ENCODE results near the gene PTPRK. TPM values are rescaled to one million over a fixed set of nuclear protein-coding genes. Genes with fewer than 3 reads are reported as not detected.
A peak's percentile ranks its signal among the peaks of the same experiment; 100 is the strongest.

Gene PTPRK
- total and polyA plus RNA-seq, 2 experiments from 2014 or later = 26.9 to 56.4 TPM

DNA sequence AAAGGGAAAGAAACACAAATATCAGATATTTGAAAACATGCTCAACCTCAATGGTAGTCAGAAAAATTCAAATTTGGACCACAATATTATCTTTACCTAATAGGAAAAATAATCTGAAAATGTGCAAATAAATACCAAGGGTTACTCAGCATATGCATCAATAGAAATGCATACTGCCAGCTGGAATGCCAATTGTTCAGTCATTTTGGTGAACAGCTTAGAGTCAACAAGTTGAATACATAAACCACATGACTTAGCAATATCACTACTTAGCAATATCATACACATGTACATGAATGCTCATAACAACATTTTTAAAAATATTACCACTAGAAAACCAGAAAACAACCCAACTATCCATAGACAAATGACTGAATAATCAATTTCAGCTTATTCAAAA lies 212.7 kb downstream of the PTPRK start:
- 0 out of 2 replicates have a peak overlapping the region, but pooled peaks have one; percentile 16 for H3K27ac Mint-ChIP-seq
- no peaks in the 10 kb centered on the region for H4K20me1 ChIP-seq (replicated peaks; ENCODE audit: insufficient read depth)
- no peak for TF ChIP-seq EZH2 (IDR thresholded peaks at IDR 0.05; ENCODE audit: low read depth, unreplicated experiment)
- no peak for TF ChIP-seq NANOG (IDR thresholded peaks at IDR 0.05; ENCODE audit: borderline replicate concordance)
- TF ChIP-seq, protein P1, sequence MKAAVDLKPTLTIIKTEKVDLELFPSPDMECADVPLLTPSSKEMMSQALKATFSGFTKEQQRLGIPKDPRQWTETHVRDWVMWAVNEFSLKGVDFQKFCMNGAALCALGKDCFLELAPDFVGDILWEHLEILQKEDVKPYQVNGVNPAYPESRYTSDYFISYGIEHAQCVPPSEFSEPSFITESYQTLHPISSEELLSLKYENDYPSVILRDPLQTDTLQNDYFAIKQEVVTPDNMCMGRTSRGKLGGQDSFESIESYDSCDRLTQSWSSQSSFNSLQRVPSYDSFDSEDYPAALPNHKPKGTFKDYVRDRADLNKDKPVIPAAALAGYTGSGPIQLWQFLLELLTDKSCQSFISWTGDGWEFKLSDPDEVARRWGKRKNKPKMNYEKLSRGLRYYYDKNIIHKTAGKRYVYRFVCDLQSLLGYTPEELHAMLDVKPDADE (IDR thresholded peaks at IDR 0.05) = no peak
- TF ChIP-seq ZNF114 (CRISPR knock-in tag; IDR thresholded peaks at IDR 0.05) = no peak
- TF ChIP-seq, protein P2, sequence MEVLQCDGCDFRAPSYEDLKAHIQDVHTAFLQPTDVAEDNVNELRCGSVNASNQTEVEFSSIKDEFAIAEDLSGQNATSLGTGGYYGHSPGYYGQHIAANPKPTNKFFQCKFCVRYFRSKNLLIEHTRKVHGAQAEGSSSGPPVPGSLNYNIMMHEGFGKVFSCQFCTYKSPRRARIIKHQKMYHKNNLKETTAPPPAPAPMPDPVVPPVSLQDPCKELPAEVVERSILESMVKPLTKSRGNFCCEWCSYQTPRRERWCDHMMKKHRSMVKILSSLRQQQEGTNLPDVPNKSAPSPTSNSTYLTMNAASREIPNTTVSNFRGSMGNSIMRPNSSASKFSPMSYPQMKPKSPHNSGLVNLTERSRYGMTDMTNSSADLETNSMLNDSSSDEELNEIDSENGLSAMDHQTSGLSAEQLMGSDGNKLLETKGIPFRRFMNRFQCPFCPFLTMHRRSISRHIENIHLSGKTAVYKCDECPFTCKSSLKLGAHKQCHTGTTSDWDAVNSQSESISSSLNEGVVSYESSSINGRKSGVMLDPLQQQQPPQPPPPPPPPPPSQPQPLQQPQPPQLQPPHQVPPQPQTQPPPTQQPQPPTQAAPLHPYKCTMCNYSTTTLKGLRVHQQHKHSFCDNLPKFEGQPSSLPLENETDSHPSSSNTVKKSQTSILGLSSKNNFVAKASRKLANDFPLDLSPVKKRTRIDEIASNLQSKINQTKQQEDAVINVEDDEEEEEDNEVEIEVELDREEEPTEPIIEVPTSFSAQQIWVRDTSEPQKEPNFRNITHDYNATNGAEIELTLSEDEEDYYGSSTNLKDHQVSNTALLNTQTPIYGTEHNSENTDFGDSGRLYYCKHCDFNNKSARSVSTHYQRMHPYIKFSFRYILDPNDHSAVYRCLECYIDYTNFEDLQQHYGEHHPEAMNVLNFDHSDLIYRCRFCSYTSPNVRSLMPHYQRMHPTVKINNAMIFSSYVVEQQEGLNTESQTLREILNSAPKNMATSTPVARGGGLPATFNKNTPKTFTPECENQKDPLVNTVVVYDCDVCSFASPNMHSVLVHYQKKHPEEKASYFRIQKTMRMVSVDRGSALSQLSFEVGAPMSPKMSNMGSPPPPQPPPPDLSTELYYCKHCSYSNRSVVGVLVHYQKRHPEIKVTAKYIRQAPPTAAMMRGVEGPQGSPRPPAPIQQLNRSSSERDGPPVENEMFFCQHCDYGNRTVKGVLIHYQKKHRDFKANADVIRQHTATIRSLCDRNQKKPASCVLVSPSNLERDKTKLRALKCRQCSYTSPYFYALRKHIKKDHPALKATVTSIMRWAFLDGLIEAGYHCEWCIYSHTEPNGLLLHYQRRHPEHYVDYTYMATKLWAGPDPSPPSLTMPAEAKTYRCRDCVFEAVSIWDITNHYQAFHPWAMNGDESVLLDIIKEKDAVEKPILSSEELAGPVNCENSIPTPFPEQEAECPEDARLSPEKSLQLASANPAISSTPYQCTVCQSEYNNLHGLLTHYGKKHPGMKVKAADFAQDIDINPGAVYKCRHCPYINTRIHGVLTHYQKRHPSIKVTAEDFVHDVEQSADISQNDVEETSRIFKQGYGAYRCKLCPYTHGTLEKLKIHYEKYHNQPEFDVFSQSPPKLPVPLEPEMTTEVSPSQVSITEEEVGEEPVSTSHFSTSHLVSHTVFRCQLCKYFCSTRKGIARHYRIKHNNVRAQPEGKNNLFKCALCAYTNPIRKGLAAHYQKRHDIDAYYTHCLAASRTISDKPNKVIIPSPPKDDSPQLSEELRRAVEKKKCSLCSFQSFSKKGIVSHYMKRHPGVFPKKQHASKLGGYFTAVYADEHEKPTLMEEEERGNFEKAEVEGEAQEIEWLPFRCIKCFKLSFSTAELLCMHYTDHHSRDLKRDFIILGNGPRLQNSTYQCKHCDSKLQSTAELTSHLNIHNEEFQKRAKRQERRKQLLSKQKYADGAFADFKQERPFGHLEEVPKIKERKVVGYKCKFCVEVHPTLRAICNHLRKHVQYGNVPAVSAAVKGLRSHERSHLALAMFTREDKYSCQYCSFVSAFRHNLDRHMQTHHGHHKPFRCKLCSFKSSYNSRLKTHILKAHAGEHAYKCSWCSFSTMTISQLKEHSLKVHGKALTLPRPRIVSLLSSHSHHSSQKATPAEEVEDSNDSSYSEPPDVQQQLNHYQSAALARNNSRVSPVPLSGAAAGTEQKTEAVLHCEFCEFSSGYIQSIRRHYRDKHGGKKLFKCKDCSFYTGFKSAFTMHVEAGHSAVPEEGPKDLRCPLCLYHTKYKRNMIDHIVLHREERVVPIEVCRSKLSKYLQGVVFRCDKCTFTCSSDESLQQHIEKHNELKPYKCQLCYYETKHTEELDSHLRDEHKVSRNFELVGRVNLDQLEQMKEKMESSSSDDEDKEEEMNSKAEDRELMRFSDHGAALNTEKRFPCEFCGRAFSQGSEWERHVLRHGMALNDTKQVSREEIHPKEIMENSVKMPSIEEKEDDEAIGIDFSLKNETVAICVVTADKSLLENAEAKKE (CRISPR knock-in tag; IDR thresholded peaks at IDR 0.05) = no peak
- no peak for TF ChIP-seq ZNF331 (CRISPR knock-in tag; IDR thresholded peaks at IDR 0.05; ENCODE audit: low read depth)
- TF ChIP-seq, protein P3, sequence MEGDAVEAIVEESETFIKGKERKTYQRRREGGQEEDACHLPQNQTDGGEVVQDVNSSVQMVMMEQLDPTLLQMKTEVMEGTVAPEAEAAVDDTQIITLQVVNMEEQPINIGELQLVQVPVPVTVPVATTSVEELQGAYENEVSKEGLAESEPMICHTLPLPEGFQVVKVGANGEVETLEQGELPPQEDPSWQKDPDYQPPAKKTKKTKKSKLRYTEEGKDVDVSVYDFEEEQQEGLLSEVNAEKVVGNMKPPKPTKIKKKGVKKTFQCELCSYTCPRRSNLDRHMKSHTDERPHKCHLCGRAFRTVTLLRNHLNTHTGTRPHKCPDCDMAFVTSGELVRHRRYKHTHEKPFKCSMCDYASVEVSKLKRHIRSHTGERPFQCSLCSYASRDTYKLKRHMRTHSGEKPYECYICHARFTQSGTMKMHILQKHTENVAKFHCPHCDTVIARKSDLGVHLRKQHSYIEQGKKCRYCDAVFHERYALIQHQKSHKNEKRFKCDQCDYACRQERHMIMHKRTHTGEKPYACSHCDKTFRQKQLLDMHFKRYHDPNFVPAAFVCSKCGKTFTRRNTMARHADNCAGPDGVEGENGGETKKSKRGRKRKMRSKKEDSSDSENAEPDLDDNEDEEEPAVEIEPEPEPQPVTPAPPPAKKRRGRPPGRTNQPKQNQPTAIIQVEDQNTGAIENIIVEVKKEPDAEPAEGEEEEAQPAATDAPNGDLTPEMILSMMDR (conservative IDR thresholded peaks at IDR 0.05; ENCODE audit: low read depth in 2 of 2) = no peak
- TF ChIP-seq JUNB (IDR thresholded peaks at IDR 0.05; ENCODE audit: unreplicated experiment) = no peak

More for the DNA sequence above, 212.7 kb downstream of the PTPRK start:
- H3K27ac ChIP-seq (ENCODE audit: low read depth) = no peak overlapping the region
- peaks cover 5% of the 10 kb centered on the region; the same call in 2 of the 3 replicates for H3K36me3 Mint-ChIP-seq (ENCODE audit: low read depth)
- H3K4me3 Mint-ChIP-seq = no peak overlapping the region
- no peaks in the 10 kb centered on the region for H3K9me2 ChIP-seq (ENCODE audit: insufficient read depth)
- peaks cover 4% of the 10 kb centered on the region for H3K27me3 Mint-ChIP-seq (ENCODE audit: insufficient read depth, low read depth, poor library complexity)
- ATAC-seq (no peak), DNase-seq (ENCODE audit: low spot score) (no peak)
- H3K4me3 ChIP-seq = no peak overlapping the region
- peaks cover 10% of the 10 kb centered on the region; the same call in 1 of the 2 replicates for H3K4me1 ChIP-seq (ENCODE audit: insufficient read depth)
- H3K36me3 ChIP-seq (ENCODE audit: insufficient read depth) = no peaks in the 10 kb centered on the region
- no peak overlapping the region for H3K4me2 ChIP-seq
- no peaks in the 10 kb centered on the region for H3F3A ChIP-seq (replicated peaks; ENCODE audit: low read depth)
- no peak overlapping the region for H2AFZ ChIP-seq
- peaks cover 15% of the 10 kb centered on the region for H3K4me1 Mint-ChIP-seq
- no peaks in the 10 kb centered on the region for H3K9me3 Mint-ChIP-seq
- peaks cover 55% of the 10 kb centered on the region for H3K79me2 ChIP-seq (replicated peaks; ENCODE audit: insufficient read depth)
- no peaks in the 10 kb centered on the region for H3K27me3 ChIP-seq (ENCODE audit: insufficient read depth)
